ENCODE data around the gene TSHZ3. TPM values are rescaled to one million over a fixed set of nuclear protein-coding genes. Genes with fewer than 3 reads are reported as not detected.

The TSHZ3 gene
- total and polyA plus RNA-seq, 2 of the 13 experiments (the other 11 are each of a cell fraction or from before 2014, with no cell fraction given), result not detected

DNA sequence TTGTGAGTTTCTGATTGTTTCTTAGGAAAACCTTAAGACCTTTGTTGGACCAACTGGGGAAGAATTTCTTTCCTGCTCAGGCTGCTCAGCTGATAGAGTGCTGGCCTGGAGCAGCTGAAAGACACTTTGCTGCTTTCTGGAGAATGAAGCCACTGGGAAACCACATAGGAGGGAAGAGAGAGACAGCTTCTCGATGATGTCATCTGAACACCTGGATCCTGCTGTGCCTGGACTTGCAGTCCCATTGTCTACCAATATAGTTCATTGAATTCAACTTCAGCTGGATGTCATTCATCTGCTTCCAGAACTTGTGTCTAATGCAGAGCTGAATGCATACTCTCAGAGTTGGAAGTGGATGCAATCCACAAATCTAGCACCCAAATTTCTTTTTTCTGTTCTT is 34.3 kb upstream of the TSHZ3 start:
- H3K4me2 ChIP-seq (ENCODE audit: low read depth, low read length), result no peak overlapping the region
- POLR2A ChIA-PET, result no interaction called here
- peaks cover 2% of the 10 kb centered on the region; the same call in 1 of the 2 replicates for H3K9me3 ChIP-seq (ENCODE audit: low read length)
- H3K9ac ChIP-seq (ENCODE audit: insufficient read depth, low read depth, low read length), result no peak overlapping the region
- H3K4me1 ChIP-seq (ENCODE audit: insufficient read depth, low read length), result no peaks in the 10 kb centered on the region
- TF ChIP-seq RFX1 (IDR thresholded peaks at IDR 0.05) (no peak), MTA1 (CRISPR knock-in tag; IDR thresholded peaks at IDR 0.05; ENCODE audit: borderline replicate concordance) (no peak), ATF7 (IDR thresholded peaks at IDR 0.05) (peak; percentile 86), ATF7 (CRISPR knock-in tag; IDR thresholded peaks at IDR 0.05) (no peak)
- TF ChIP-seq, protein P1, sequence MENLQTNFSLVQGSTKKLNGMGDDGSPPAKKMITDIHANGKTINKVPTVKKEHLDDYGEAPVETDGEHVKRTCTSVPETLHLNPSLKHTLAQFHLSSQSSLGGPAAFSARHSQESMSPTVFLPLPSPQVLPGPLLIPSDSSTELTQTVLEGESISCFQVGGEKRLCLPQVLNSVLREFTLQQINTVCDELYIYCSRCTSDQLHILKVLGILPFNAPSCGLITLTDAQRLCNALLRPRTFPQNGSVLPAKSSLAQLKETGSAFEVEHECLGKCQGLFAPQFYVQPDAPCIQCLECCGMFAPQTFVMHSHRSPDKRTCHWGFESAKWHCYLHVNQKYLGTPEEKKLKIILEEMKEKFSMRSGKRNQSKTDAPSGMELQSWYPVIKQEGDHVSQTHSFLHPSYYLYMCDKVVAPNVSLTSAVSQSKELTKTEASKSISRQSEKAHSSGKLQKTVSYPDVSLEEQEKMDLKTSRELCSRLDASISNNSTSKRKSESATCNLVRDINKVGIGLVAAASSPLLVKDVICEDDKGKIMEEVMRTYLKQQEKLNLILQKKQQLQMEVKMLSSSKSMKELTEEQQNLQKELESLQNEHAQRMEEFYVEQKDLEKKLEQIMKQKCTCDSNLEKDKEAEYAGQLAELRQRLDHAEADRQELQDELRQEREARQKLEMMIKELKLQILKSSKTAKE (CRISPR knock-in tag; IDR thresholded peaks at IDR 0.05; ENCODE audit: borderline replicate concordance), result no peak
- TF ChIP-seq, protein P2, sequence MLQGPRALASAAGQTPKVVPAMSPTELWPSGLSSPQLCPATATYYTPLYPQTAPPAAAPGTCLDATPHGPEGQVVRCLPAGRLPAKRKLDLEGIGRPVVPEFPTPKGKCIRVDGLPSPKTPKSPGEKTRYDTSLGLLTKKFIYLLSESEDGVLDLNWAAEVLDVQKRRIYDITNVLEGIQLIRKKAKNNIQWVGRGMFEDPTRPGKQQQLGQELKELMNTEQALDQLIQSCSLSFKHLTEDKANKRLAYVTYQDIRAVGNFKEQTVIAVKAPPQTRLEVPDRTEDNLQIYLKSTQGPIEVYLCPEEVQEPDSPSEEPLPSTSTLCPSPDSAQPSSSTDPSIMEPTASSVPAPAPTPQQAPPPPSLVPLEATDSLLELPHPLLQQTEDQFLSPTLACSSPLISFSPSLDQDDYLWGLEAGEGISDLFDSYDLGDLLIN (CRISPR knock-in tag; IDR thresholded peaks at IDR 0.05; ENCODE audit: borderline replicate concordance), result no peak
- intact Hi-C loops (cut with micrococcal nuclease; ENCODE audit: unreplicated experiment) (no loop called here), in situ Hi-C loops (cut with HindIII; ENCODE audit: extremely low pct_ligation_motif_present, low pct_unique_long_range_greater_than_20kb) (no loop called here)
- H3K27ac ChIP-seq (ENCODE audit: extremely low read length, insufficient read depth, low read length), result no peak overlapping the region
- no peaks in the 10 kb centered on the region for H4K20me1 ChIP-seq (ENCODE audit: insufficient read depth, low read length)
- no peaks in the 10 kb centered on the region for H3K36me3 ChIP-seq (replicated peaks in 1 of 2; ENCODE audit: control insufficient read depth in 1 of 2, insufficient read depth in 2 of 2, low read length in 2 of 2)
- no peak overlapping the region for H2AFZ ChIP-seq (ENCODE audit: low read length)
- WGBS (ENCODE audit: low lambda C conversion rate), result 0% methylated on average over 1 of the region's 1 CpG
- H3K4me3 ChIP-seq (replicated peaks in 1 of 3; ENCODE audit: insufficient read depth in 1 of 3, low read depth in 2 of 3, low read length in 3 of 3), result no peak overlapping the region
- ATAC-seq (no peak), DNase-seq (ENCODE audit: low spot score) (no peak), FAIRE-seq (no peak)
- CTCF ChIA-PET (ENCODE audit: low intra/inter-chr PET ratio, low total read pairs), result no interaction called here
- peaks cover 0 to 3% of the 10 kb centered on the region in 2 experiments; a peak in 1 of 5 replicates for H3K27me3 ChIP-seq (ENCODE audit: control insufficient read depth in 1 of 2, insufficient read depth in 2 of 2, low read length in 2 of 2)
- no TSS peak for BruUV-seq (replicated peaks)
- no peaks in the 10 kb centered on the region for H3K79me2 ChIP-seq (ENCODE audit: insufficient read depth, low read length)

All from HepG2 (cell line).